SK-N-SH (cell line): ENCODE measurements around the gene PPP1R16B. TPM values are rescaled to one million over a fixed set of nuclear protein-coding genes. Genes with fewer than 3 reads are reported as not detected.

Experiments used
- CTCF ChIA-PET: fragments of 300-600, 350-600 bp; formaldehyde crosslinking; extraction: SDS; loops from one replicate; lab custom pipeline; 2021; lab: Yijun Ruan, JAX
- POLR2A ChIA-PET: fragments of 350-600 bp; sonication (Branson Sonifier 250); formaldehyde crosslinking; extraction: SDS; loops from one replicate; lab custom pipeline; 2020; ENCODE audit warnings: antibody characterized with exemption, inconsistent platforms; lab: Yijun Ruan, JAX
- DNase-seq: peaks from one replicate; pipeline ENCODE4 v3.0.0; 2012
- H2AFZ ChIP-seq: fragments of 200-600 bp; sonication (generic); 2 replicates; pipeline ENCODE4 v1.8.1; 2016; ENCODE audit warnings: antibody characterized with exemption, mild to moderate bottlenecking, low read depth
- H3F3A ChIP-seq: fragments of 200-600 bp; sonication (generic); replicated peaks from 2 replicates; pipeline ENCODE3; 2016; ENCODE audit warnings: antibody characterized with exemption, mild to moderate bottlenecking; ENCODE audit not compliant: insufficient read depth
- H3K27ac ChIP-seq, 2 experiments: fragments of 200-500 bp in 1 of 2; fragments of 200-600 bp in 1 of 2; sonication (Bioruptor generic) in 1 of 2; sonication (generic), shearing (Covaris generic) in 1 of 2; 2 replicates each; pipeline versions ENCODE4 v1.5.1 to v1.6.1; 2014 to 2016; ENCODE audit warnings: low read depth in 2 of 2, inconsistent platforms in 1 of 2, low read length in 1 of 2, mild to moderate bottlenecking in 1 of 2, mixed read lengths in 1 of 2
- H3K27me3 ChIP-seq: fragments of 200-600 bp; sonication (generic), shearing (Covaris generic); 2 replicates; pipeline ENCODE4 v1.6.1; 2016; ENCODE audit warnings: mixed run types; ENCODE audit not compliant: insufficient read depth
- H3K36me3 ChIP-seq, 2 experiments: fragments of 200-500 bp in 1 of 2; fragments of 200-600 bp in 1 of 2; sonication (Bioruptor generic) in 1 of 2; sonication (generic) in 1 of 2; replicated peaks in 1 of 2; 2 replicates each; pipeline versions ENCODE3 to v1.5.1; 2014 to 2016; ENCODE audit warnings: low read length in 1 of 2, mild to moderate bottlenecking in 1 of 2; ENCODE audit not compliant: insufficient read depth in 2 of 2, control insufficient read depth in 1 of 2
- H3K4me1 ChIP-seq, 2 experiments: fragments of 200-500 bp in 1 of 2; fragments of 200-600 bp in 1 of 2; sonication (Bioruptor generic) in 1 of 2; sonication (generic), shearing (Covaris generic) in 1 of 2; 2 replicates each; pipeline versions ENCODE4 v1.5.1 to v1.6.1; 2014 to 2016; ENCODE audit warnings: low read depth in 1 of 2, low read length in 1 of 2, mixed run types in 1 of 2; ENCODE audit not compliant: insufficient read depth in 2 of 2, control insufficient read depth in 1 of 2
- H3K4me2 ChIP-seq: fragments of 200-600 bp; sonication (generic), shearing (Covaris generic); 2 replicates; pipeline ENCODE4 v1.6.1; 2017; ENCODE audit warnings: mixed run types
- H3K4me3 ChIP-seq, 2 experiments: fragments of 200-500 bp in 1 of 2; fragments of 200-600 bp in 1 of 2; sonication (Bioruptor generic) in 1 of 2; sonication (generic), shearing (Covaris generic) in 1 of 2; 2 replicates each; pipeline versions ENCODE4 v1.5.1 to v1.8.1; 2014 to 2016; ENCODE audit warnings: low read depth in 2 of 2, inconsistent platforms in 1 of 2, low read length in 1 of 2, mild to moderate bottlenecking in 1 of 2, mixed read lengths in 1 of 2, moderate library complexity in 1 of 2
- H3K79me2 ChIP-seq: fragments of 200-600 bp; sonication (generic); 2 replicates; pipeline ENCODE4 v1.8.1; 2017; ENCODE audit warnings: mild to moderate bottlenecking; ENCODE audit not compliant: insufficient read depth
- H3K9ac ChIP-seq: fragments of 200-600 bp; sonication (generic); 2 replicates; pipeline ENCODE4 v1.6.1; 2017; ENCODE audit warnings: mixed run types
- H3K9me2 ChIP-seq: fragments of 200-600 bp; sonication (generic); 2 replicates; pipeline ENCODE4 v1.6.1; 2017; ENCODE audit warnings: mixed run types
- H3K9me3 ChIP-seq: fragments of 200-600 bp; sonication (generic); 2 replicates; pipeline ENCODE4 v1.6.1; 2017; ENCODE audit warnings: mixed run types, mild to moderate bottlenecking, moderate library complexity
- H4K20me1 ChIP-seq: fragments of 200-600 bp; sonication (generic); 2 replicates; pipeline ENCODE4 v1.6.1; 2017; ENCODE audit warnings: mild to moderate bottlenecking, mixed run types; ENCODE audit not compliant: insufficient read depth
- CTCF ChIP-seq: fragments of 200-600 bp; sonication (generic); IDR thresholded peaks from 2 replicates; pipeline ENCODE4 v1.6.1; 2017; ENCODE audit warnings: antibody characterized with exemption, mild to moderate bottlenecking, moderate library complexity
- ELF1 ChIP-seq: IDR thresholded peaks from 2 replicates; pipeline ENCODE4 v1.4.0; 2012
- FOSL2 ChIP-seq: IDR thresholded peaks from 2 replicates; pipeline ENCODE4 v1.4.0; 2012; ENCODE audit warnings: low read depth, mild to moderate bottlenecking, moderate library complexity, borderline replicate concordance
- FOXJ3 ChIP-seq: sonication (generic); formaldehyde crosslinking; IDR thresholded peaks from 2 replicates; pipeline ENCODE4 v1.5.1; 2020; ENCODE audit warnings: mild to moderate bottlenecking, missing genetic modification reagents
- GATA2 ChIP-seq: sonication (generic); formaldehyde crosslinking; IDR thresholded peaks from 2 replicates; pipeline ENCODE4 v1.5.0; 2020; ENCODE audit warnings: mild to moderate bottlenecking, missing genetic modification reagents
- JUND ChIP-seq: IDR thresholded peaks from 2 replicates; pipeline ENCODE4 v1.4.0; 2012
- MEF2A ChIP-seq: IDR thresholded peaks from 2 replicates; pipeline ENCODE4 v1.4.0; 2012; ENCODE audit warnings: low read depth, borderline replicate concordance
- NFIC ChIP-seq: IDR thresholded peaks from 2 replicates; pipeline ENCODE4 v1.4.0; 2012; ENCODE audit warnings: borderline replicate concordance
- NRF1 ChIP-seq: IDR thresholded peaks from 2 replicates; pipeline ENCODE4 v1.6.1; 2012; ENCODE audit warnings: low read depth, mild to moderate bottlenecking, low read length
- RAD21 ChIP-seq: IDR thresholded peaks from 2 replicates; pipeline ENCODE4 v1.6.1; 2012; ENCODE audit warnings: mild to moderate bottlenecking, low read length
- RCOR1 ChIP-seq: fragments of 150-350 bp; IDR thresholded peaks from 2 replicates; pipeline ENCODE4 v1.6.1; 2017; ENCODE audit warnings: antibody characterized with exemption, low read length
- RFX5 ChIP-seq: IDR thresholded peaks from 2 replicates; pipeline ENCODE4 v1.6.1; 2012; ENCODE audit warnings: mild to moderate bottlenecking, improper control_type of control experiment, low read length
- RXRA ChIP-seq: IDR thresholded peaks from 2 replicates; pipeline ENCODE4 v1.4.0; 2012; ENCODE audit warnings: low read depth, mild to moderate bottlenecking, borderline replicate concordance
- SIN3A ChIP-seq: IDR thresholded peaks from 2 replicates; pipeline ENCODE4 v1.6.1; 2012; ENCODE audit warnings: low read depth, mild to moderate bottlenecking, low read length, moderate library complexity, borderline replicate concordance
- WGBS: methylation state at CpG from one replicate; pipeline ENCODE4 v1.1.6; 2017; ENCODE audit warnings: low lambda C conversion rate; 5-methylcytosine and 5-hydroxymethylcytosine counted together
- polyA plus RNA-seq, 3 experiments: library from polyadenylated mRNA; depleted of rRNA; stranded (reverse); fragments of >200 nt; gene quantifications; 2 replicates each; pipeline ENCODE4 v1.2.3, GENCODE V29; 2012
- TF ChIP-seq, protein P1 (sequence below): IDR thresholded peaks from 2 replicates; pipeline ENCODE4 v1.4.0; 2012; ENCODE audit warnings: low read depth, borderline replicate concordance
- TF ChIP-seq, protein P2 (sequence below): IDR thresholded peaks from 2 replicates; pipeline ENCODE4 v1.4.0; 2012; ENCODE audit warnings: low read depth, borderline replicate concordance
- TF ChIP-seq, protein P3 (sequence below): IDR thresholded peaks from 2 replicates; pipeline ENCODE4; 2012
- TF ChIP-seq, protein P4 (sequence below): fragments of 150-350 bp; IDR thresholded peaks from 2 replicates; pipeline ENCODE4 v1.6.1; 2016; ENCODE audit warnings: mild to moderate bottlenecking, low read depth, low read length

The PPP1R16B gene
- polyA plus RNA-seq, 1 of the 3 experiments (the other 2 are of a cell fraction), result 0.28 TPM

GRCh38 chr20:38937000-38937399, 131.5 kb downstream of the PPP1R16B start:
- H3K36me3 ChIP-seq, result peaks cover 0 to 14% of the 10 kb centered on the region in 2 experiments
- peaks cover 6 to 8% of the 10 kb centered on the region in 2 experiments; a peak in 2 of 4 replicates for H3K4me1 ChIP-seq
- no peaks in the 10 kb centered on the region for H3K9me3 ChIP-seq
- no peaks in the 10 kb centered on the region for H3K9me2 ChIP-seq
- no peak for DNase-seq
- H2AFZ ChIP-seq, result no peak overlapping the region
- no peaks in the 10 kb centered on the region for H3K27me3 ChIP-seq
- no peak for TF ChIP-seq RCOR1
- TF ChIP-seq, protein P1, sequence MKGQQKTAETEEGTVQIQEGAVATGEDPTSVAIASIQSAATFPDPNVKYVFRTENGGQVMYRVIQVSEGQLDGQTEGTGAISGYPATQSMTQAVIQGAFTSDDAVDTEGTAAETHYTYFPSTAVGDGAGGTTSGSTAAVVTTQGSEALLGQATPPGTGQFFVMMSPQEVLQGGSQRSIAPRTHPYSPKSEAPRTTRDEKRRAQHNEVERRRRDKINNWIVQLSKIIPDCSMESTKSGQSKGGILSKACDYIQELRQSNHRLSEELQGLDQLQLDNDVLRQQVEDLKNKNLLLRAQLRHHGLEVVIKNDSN, result no peak
- no peak for TF ChIP-seq GATA2
- no peak for TF ChIP-seq SIN3A
- no peak for TF ChIP-seq RFX5
- no peak for TF ChIP-seq FOXJ3 (CRISPR knock-in tag)
- TF ChIP-seq, protein P2, sequence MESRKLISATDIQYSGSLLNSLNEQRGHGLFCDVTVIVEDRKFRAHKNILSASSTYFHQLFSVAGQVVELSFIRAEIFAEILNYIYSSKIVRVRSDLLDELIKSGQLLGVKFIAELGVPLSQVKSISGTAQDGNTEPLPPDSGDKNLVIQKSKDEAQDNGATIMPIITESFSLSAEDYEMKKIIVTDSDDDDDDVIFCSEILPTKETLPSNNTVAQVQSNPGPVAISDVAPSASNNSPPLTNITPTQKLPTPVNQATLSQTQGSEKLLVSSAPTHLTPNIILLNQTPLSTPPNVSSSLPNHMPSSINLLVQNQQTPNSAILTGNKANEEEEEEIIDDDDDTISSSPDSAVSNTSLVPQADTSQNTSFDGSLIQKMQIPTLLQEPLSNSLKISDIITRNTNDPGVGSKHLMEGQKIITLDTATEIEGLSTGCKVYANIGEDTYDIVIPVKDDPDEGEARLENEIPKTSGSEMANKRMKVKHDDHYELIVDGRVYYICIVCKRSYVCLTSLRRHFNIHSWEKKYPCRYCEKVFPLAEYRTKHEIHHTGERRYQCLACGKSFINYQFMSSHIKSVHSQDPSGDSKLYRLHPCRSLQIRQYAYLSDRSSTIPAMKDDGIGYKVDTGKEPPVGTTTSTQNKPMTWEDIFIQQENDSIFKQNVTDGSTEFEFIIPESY, result no peak
- TF ChIP-seq CTCF, result no peak
- TF ChIP-seq, protein P3, sequence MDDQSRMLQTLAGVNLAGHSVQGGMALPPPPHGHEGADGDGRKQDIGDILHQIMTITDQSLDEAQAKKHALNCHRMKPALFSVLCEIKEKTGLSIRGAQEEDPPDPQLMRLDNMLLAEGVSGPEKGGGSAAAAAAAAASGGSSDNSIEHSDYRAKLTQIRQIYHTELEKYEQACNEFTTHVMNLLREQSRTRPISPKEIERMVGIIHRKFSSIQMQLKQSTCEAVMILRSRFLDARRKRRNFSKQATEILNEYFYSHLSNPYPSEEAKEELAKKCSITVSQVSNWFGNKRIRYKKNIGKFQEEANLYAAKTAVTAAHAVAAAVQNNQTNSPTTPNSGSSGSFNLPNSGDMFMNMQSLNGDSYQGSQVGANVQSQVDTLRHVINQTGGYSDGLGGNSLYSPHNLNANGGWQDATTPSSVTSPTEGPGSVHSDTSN, result no peak
- no peak for TF ChIP-seq MEF2A
- TF ChIP-seq NRF1, result no peak
- TF ChIP-seq, protein P4, sequence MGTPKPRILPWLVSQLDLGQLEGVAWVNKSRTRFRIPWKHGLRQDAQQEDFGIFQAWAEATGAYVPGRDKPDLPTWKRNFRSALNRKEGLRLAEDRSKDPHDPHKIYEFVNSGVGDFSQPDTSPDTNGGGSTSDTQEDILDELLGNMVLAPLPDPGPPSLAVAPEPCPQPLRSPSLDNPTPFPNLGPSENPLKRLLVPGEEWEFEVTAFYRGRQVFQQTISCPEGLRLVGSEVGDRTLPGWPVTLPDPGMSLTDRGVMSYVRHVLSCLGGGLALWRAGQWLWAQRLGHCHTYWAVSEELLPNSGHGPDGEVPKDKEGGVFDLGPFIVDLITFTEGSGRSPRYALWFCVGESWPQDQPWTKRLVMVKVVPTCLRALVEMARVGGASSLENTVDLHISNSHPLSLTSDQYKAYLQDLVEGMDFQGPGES, result no peak
- no peak for TF ChIP-seq JUND
- no peak for TF ChIP-seq ELF1
- no peak for TF ChIP-seq RAD21
- no peak for TF ChIP-seq NFIC
- TF ChIP-seq RXRA, result no peak
- TF ChIP-seq FOSL2, result no peak
- POLR2A ChIA-PET, result interaction anchor here (0.9 kb wide), 1 partner anchor 9 kb away, joined by 3 read pairs; no protein-coding TSS in a partner anchor
- no peak overlapping the region for H3K27ac ChIP-seq
- H3K79me2 ChIP-seq, result peaks cover 100% of the 10 kb centered on the region
- CTCF ChIA-PET, result interaction anchor here (1.3 to 2.0 kb wide), 3 partner anchors 10 to 291 kb away, joined by 4 to 10 read pairs (median 9); partner anchors contain the start of gene FAM83D
- peaks cover 48% of the 10 kb centered on the region; the same call in 1 of the 2 replicates for H4K20me1 ChIP-seq
- H3F3A ChIP-seq, result no peaks in the 10 kb centered on the region
- H3K9ac ChIP-seq, result no peak overlapping the region
- H3K4me2 ChIP-seq, result no peak overlapping the region
- no peak overlapping the region for H3K4me3 ChIP-seq
- 94% methylated on average over 3 of the region's 5 CpGs for WGBS
